Ramos (cell line): Measurements from ENCODE around the gene ARFRP1.

Experiments
- in situ Hi-C: fragments of 300-500 bp; cut with MboI; formaldehyde crosslinking; loops from one replicate; pipeline ENCODE4 v1.14.3; 2022; ENCODE audit warnings: low sequenced_read_pairs; ENCODE audit not compliant: unreplicated experiment

Gene ARFRP1

DNA sequence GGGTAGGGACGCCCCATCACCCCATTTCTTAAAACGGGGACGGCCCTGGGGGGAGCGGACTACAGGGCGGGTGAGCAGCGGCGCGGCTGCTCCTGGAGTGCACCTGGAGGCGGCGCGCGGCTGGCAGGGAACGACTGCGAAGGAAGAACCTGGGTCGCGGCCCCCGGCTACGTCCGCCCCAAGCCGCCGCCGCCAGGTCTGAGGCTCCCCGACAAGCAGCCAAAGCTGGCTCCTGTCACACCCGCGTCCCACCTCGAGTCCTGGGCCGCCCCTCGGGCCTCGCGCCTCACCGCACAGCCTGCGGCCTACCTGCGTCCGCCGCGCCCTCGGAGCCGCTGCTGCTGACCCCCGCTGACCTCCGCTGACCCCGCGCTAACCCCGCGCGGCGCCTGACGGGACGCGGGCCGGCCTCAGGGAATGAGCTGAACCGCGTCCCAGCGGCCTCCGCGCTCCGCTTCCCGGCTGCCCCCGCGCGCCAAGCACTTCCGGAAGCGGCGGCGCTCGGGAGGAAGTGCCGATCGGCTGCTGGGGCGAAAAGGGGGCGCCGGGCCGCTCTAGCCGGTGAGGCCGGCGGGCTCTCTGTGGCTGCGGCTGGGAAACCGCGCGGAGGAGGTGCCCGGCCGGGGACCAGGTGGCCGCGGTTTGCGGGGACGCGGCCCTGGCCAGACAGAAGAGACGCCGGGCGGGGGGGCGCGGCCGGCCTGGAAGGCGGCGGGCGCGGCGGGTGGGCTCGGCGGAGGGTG, at the start of gene ARFRP1, which contains the start of gene ZGPAT:
ARFRP1 (minus strand) TSS at position 419 of the 743 bp plus-strand sequence. CDS start 885 bp downstream, outside the sequence.
ZGPAT (plus strand) TSS at position 482 of the 743 bp plus-strand sequence. CDS start 542 bp downstream, outside the sequence.
- in situ Hi-C loops: loop anchor here (10.0 kb wide), 1 partner anchor 147 kb away; no protein-coding TSS in a partner anchor

DNA sequence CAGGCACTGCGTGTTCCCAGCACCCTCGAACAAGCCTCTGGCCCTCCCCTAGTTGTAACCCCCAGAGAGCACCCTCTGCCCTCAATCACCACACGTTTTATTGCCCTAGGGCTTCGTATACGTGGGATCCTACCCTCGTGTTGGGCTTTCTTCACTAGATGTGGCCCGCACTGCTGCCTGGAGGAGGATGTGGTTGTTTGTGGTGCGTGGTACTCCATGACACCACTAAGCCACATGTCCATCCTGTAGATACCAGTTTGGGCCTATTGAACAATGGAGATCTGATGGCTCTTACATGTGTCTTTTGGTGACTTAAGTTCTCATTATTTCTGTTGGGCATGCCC, 48.8 kb upstream of the ARFRP1 start:
- in situ Hi-C loops: no loop called here

GRCh38 chr20:63755933-63756647, 48.3 kb upstream of the ARFRP1 start:
- in situ Hi-C loops: no loop called here

DNA sequence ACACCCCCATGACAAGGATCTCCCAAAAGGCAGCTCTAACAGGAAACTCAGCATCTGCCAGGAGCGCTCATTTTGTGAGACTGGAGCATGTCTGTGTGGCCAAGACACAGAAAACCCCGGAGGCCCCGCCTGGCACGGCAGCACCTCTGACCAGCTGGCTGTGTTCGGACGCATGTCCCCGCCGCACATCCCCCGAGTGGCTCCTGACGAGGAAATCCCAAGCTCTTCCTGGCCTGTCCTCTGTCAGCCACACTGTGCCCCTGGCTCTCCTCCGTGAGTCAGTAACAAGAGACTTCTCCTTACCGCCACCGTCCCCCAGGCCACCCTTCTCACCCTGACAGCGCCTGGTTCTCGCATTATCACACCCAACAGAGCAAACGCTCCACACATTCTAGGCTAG, 46.2 kb upstream of the ARFRP1 start:
- in situ Hi-C loops: no loop called here

DNA sequence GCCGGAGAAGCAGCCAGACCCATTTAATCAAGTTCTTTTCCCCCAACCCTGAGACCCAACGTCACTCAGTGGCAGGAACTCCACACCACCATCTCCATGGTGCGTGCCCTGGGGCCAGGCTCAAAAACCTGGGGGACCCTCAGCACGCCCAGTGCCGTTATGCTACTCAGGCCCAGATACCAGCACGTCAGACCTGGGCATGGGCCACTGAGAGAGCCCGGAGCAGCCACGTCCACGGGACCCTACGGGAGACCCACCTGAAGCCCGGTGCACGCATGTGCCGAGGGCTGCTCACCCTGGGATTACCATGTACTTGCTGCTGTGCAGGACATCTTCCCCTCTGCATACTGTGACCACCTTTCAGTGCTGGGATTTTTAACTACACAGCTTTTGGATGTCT, 45.6 kb upstream of the ARFRP1 start:
- in situ Hi-C loops: no loop called here

DNA sequence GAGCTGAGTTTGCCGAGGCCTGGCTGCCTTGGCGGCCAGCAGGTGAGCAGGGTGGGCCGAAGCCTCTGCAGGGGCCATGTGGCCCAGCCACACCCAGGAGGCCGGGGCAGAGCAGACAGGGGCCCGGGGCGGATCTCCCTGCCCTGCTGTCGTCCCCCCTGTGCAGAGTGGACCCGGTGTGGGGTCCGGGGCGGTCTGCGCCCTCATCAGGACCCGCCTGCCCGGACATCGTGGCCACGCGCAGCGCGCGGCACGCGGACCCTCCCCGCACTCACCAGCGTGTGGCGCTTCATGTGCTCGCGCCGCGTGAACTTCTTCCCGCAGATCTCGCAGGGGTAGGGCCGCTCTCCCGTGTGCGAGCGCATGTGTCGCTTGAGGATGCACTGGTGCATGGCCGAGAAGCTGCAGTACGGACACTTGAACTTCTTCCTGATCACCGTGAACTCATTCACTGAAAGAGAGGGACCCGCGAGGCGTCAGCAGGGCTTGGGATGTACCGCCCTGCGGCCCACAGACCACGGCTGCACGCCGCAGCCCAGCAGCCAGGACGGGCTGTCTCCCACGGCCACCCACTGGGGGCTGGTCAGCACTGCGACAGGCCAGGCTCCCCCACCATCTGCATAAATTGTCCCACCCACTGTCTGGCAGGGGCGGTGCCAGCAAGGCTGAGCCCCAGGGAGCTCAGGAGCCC, 44.8 kb upstream of the ARFRP1 start:
- in situ Hi-C loops: no loop called here

- in situ Hi-C loops: no loop called here
Measured at GRCh38 chr20:63751471-63752271, 43.9 kb upstream of the ARFRP1 start.

- in situ Hi-C loops: no loop called here
Measured at GRCh38 chr20:63750807-63751470, 43.2 kb upstream of the ARFRP1 start.

- in situ Hi-C loops: no loop called here
Measured at GRCh38 chr20:63749597-63750508, 42.1 kb upstream of the ARFRP1 start.

- in situ Hi-C loops: no loop called here
Measured at GRCh38 chr20:63748934-63749270, 41.1 kb upstream of the ARFRP1 start.

GRCh38 chr20:63748070-63748933, 40.5 kb upstream of the ARFRP1 start:
- in situ Hi-C loops: no loop called here

DNA sequence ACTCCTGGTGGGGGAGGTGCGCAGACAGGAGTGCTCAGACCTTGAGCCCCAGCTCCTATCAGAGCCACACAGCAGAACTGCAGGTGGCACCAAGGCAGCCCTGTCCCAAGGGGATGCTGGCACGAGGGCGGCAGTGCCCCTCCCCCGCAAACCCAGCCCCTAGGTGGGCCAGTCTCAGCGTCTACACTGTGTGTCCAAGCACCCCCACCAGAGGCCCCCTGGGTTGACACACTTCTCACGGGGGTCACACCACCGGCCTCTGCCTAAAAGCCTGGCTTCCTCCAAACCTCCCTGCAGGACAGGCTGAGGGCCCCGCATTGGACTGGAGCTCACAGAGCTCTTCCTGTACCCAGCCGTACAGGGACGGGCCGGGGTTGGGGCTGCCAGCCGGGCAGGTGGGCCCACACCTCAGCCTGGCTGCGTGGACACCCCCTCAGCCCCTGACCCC, 39.9 kb upstream of the ARFRP1 start:
- in situ Hi-C loops: no loop called here

- in situ Hi-C loops: no loop called here
Measured at GRCh38 chr20:63746751-63747315, 39.1 kb upstream of the ARFRP1 start.

- in situ Hi-C loops: no loop called here
Measured at GRCh38 chr20:63745961-63746731, 38.4 kb upstream of the ARFRP1 start.

GRCh38 chr20:63745424-63745805, 37.6 kb upstream of the ARFRP1 start:
- in situ Hi-C loops: no loop called here

GRCh38 chr20:63744574-63745423, 37.0 kb upstream of the ARFRP1 start:
- in situ Hi-C loops: no loop called here
